B cell (primary cell): Measurements from ENCODE around the gene SP100.

ENCODE experiments used
- EZH2 ChIP-seq: IDR thresholded peaks from 2 replicates; pipeline ENCODE4 v1.6.1; 2012; ENCODE audit warnings: borderline replicate concordance, low read depth, mild to moderate bottlenecking, moderate library complexity, low read length; ENCODE audit not compliant: insufficient read depth, poor library complexity, severe bottlenecking
- TF ChIP-seq, protein P1 (sequence below): fragments of 200-600 bp; IDR thresholded peaks from one replicate; pipeline ENCODE4 v1.8.0; 2022; ENCODE audit warnings: antibody characterized with exemption, mild to moderate bottlenecking

DNA sequence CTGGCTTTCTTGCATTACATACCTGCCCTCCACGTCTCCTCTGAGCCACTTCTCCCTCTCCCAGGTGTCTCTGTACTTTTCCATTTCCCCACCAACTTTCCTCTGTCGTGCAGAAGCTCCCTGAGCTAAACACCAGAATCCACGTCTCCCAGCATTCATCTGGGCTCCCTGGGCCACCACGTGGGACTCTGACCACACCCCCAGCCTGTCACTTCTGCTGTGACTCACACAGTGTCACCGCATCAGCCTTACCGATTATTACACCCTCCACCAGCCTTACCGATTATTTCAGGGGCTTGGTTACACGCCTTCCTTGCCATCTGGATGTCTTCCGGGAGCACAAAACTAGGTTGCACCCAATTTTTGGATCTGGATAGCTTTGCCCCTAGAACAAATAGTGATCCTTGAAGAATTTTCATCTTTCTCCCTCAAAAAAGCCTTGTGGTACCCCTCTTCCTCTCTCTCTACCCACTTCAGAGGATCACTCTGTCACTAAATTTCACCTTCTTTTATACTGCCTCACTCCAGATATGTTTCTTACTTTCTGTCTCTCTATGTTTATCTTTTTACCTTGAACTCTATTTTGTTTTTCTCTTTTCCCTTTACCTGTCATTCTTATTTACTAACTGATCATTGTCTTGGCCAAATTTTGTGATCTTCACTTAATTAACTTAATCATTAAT lies 159.8 kb downstream of the SP100 start:
- TF ChIP-seq, protein P1, sequence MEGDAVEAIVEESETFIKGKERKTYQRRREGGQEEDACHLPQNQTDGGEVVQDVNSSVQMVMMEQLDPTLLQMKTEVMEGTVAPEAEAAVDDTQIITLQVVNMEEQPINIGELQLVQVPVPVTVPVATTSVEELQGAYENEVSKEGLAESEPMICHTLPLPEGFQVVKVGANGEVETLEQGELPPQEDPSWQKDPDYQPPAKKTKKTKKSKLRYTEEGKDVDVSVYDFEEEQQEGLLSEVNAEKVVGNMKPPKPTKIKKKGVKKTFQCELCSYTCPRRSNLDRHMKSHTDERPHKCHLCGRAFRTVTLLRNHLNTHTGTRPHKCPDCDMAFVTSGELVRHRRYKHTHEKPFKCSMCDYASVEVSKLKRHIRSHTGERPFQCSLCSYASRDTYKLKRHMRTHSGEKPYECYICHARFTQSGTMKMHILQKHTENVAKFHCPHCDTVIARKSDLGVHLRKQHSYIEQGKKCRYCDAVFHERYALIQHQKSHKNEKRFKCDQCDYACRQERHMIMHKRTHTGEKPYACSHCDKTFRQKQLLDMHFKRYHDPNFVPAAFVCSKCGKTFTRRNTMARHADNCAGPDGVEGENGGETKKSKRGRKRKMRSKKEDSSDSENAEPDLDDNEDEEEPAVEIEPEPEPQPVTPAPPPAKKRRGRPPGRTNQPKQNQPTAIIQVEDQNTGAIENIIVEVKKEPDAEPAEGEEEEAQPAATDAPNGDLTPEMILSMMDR = no peak
- no peak for TF ChIP-seq EZH2
